ENCODE results near the gene DNLZ.

- TF ChIP-seq POLR2AphosphoS5 (IDR thresholded peaks at IDR 0.05): no peak
- TF ChIP-seq CTCF (IDR thresholded peaks at IDR 0.05; ENCODE audit: poor library complexity, severe bottlenecking): no peak
- TF ChIP-seq REST (IDR thresholded peaks at IDR 0.05; ENCODE audit: borderline replicate concordance): no peak
- TF ChIP-seq EZH2 (IDR thresholded peaks at IDR 0.05; ENCODE audit: borderline replicate concordance, insufficient read depth, low read length, poor library complexity, severe bottlenecking): no peak
- TF ChIP-seq EP300 (conservative IDR thresholded peaks at IDR 0.05; ENCODE audit: poor library complexity, severe bottlenecking): no peak
- no peak for TF ChIP-seq SMC3 (conservative IDR thresholded peaks at IDR 0.05; ENCODE audit: poor library complexity)
- TF ChIP-seq RAD21 (conservative IDR thresholded peaks at IDR 0.05): no peak
- TF ChIP-seq TAF1 (IDR thresholded peaks at IDR 0.05; ENCODE audit: low read depth): no peak
Measured at GRCh38 chr9:136337416-136338395, 25.8 kb downstream of the DNLZ start.

All from neural cell (in vitro differentiated cells).